Measurements from ENCODE around the gene DCUN1D2. TPM values are rescaled to one million over a fixed set of nuclear protein-coding genes. Genes with fewer than 3 reads are reported as not detected.

DCUN1D2 gene
- total and polyA plus RNA-seq, 12 donors: 40.9 to 307 (median 219) TPM

GRCh38 chr13:113485545-113485944, 5.0 kb downstream of the DCUN1D2 start:
- Histone ChIP-seq H3K36me3 (peaks cover 0 to 25% (median 0%) of the 10 kb centered on the region in 9 donors), H3K4me1 (peaks cover 6 to 64% (median 42%) of the 10 kb centered on the region in 9 donors), H3K27me3 (no peaks in the 10 kb centered on the region), H3K27ac (peak overlapping the region; percentile 8 to 94 (median 66)), H3K9me3 (no peaks in the 10 kb centered on the region), H3K4me3 (peak overlapping the region in 4 of 10 donors; percentile 38 to 44 (median 41))
- intact Hi-C loops (cut with DNase I): no loop called here
- WGBS, 2 donors: 40 to 61% methylated on average over 13 of the region's 13 CpGs
- DNase-seq: no peak
- TF ChIP-seq CTCF (IDR thresholded peaks at IDR 0.05): no peak
- peak in 4 of 8 donors; percentile 3 to 17 (median 14) for ATAC-seq

- Histone ChIP-seq H3K4me3 (peak overlapping the region in 9 of 10 donors; percentile 3 to 44 (median 38)), H3K9me3 (no peaks in the 10 kb centered on the region), H3K4me1 (peaks cover 0 to 59% (median 30%) of the 10 kb centered on the region in 9 donors), H3K36me3 (peaks cover 0 to 43% (median 11%) of the 10 kb centered on the region in 9 donors), H3K27ac (peak overlapping the region; percentile 27 to 94 (median 66)), H3K27me3 (no peaks in the 10 kb centered on the region)
- intact Hi-C loops (cut with DNase I): no loop called here
- 55 to 73% methylated on average over 36 of the region's 36 CpGs for WGBS, 2 donors
- ATAC-seq (peak; percentile 28 to 80 (median 69)), DNase-seq (peak in 1 of 2 donors; percentile 38)
- TF ChIP-seq CTCF (IDR thresholded peaks at IDR 0.05): no peak
These were observed 6.8 kb downstream of the DCUN1D2 start for GRCh38 chr13:113483504-113484293.

- 40 to 72% methylated on average over 7 of the region's 7 CpGs for WGBS, 2 donors
These were observed 7.4 kb downstream of the DCUN1D2 start for GRCh38 chr13:113483081-113483480.

More at GRCh38 chr13:113483081-113483480, 7.4 kb downstream of the DCUN1D2 start:
- Histone ChIP-seq H3K4me1 (peaks cover 0 to 52% (median 24%) of the 10 kb centered on the region in 9 donors), H3K36me3 (peaks cover 0 to 49% (median 17%) of the 10 kb centered on the region in 9 donors), H3K27ac (peak overlapping the region in 9 of 10 donors; percentile 27 to 94 (median 70)), H3K4me3 (peak overlapping the region in 9 of 10 donors; percentile 3 to 44 (median 38)), H3K27me3 (no peaks in the 10 kb centered on the region), H3K9me3 (peaks cover 0 to 2% (median 0%) of the 10 kb centered on the region in 11 donors)
- DNase-seq (no peak), ATAC-seq (peak in 1 of 8 donors; percentile 2)
- intact Hi-C loops (cut with DNase I): no loop called here
- no peak for TF ChIP-seq CTCF (IDR thresholded peaks at IDR 0.05)

All from heart right ventricle (tissue), 16 donors.